Liver (tissue), 3 donors: ENCODE results near the gene FAM118A.

Experiments used
- CTCF ChIP-seq: fragments of 150-350 bp; IDR thresholded peaks from 2 replicates; pipeline ENCODE4 v1.5.1; 2017; ENCODE audit warnings: improper control_type of control experiment, low read depth, low read length; ENCODE audit not compliant: missing input control
- EGR1 ChIP-seq, 2 donors: IDR thresholded peaks; 2 replicates each; pipeline ENCODE4 v1.6.1; 2016 to 2018; ENCODE audit warnings: antibody characterized with exemption in 2 of 2, low read depth in 2 of 2
- FOXA1 ChIP-seq: IDR thresholded peaks from 2 replicates; pipeline ENCODE4 v1.6.1; 2016; ENCODE audit warnings: antibody characterized with exemption
- JUND ChIP-seq, 2 donors: IDR thresholded peaks; 2 replicates each; pipeline ENCODE4 v1.6.1; 2016; ENCODE audit warnings: antibody characterized with exemption in 2 of 2
- MAX ChIP-seq: IDR thresholded peaks from 2 replicates; pipeline ENCODE4 v1.6.1; 2016; ENCODE audit warnings: antibody characterized with exemption
- RAD21 ChIP-seq, 2 donors: IDR thresholded peaks; 2 replicates each; pipeline ENCODE4 v1.6.1; 2016; ENCODE audit warnings: antibody characterized with exemption in 2 of 2, mild to moderate bottlenecking in 2 of 2
- RXRA ChIP-seq, 2 donors: IDR thresholded peaks; 2 replicates each; pipeline ENCODE4 v1.6.1; 2017 to 2018; ENCODE audit warnings: antibody characterized with exemption in 2 of 2, mild to moderate bottlenecking in 1 of 2
- SP1 ChIP-seq: IDR thresholded peaks from 2 replicates; pipeline ENCODE4 v1.6.1; 2018; ENCODE audit warnings: antibody characterized with exemption, mild to moderate bottlenecking
- donor health status: healthy.
- donor health status: healthy.

GRCh38 chr22:45376703-45377102 lies 67.0 kb downstream of the FAM118A start:
- TF ChIP-seq CTCF (no peak), MAX (no peak), FOXA1 (no peak), EGR1 (IDR thresholded peaks at IDR 0.05; ENCODE audit: low read depth in 2 of 2) (no peak), SP1 (no peak), RAD21 (IDR thresholded peaks at IDR 0.05) (no peak), JUND (IDR thresholded peaks at IDR 0.05) (no peak), RXRA (IDR thresholded peaks at IDR 0.05) (no peak)
